ENCODE data around the gene ATF7.

ATF7 gene

GRCh38 chr12:53499266-53500141 lies 126.7 kb downstream of the ATF7 start, which contains the start of gene MAP3K12:
Gene MAP3K12, minus strand, starts transcription at chr12:53499458. Its CDS starts 12,067 bp downstream, at chr12:53487391.
- no peaks in the 10 kb centered on the region for H3K36me3 ChIP-seq (ENCODE audit: control insufficient read depth, insufficient read depth, low read length)
- H3K9ac ChIP-seq (ENCODE audit: low read length) = peak within 1 kb of the TSS; percentile 97
- H3K27ac ChIP-seq (ENCODE audit: low read depth, low read length) = peak within 1 kb of the TSS; percentile 98
- peak within 1 kb of the TSS; percentile 95 for H3K4me3 ChIP-seq (ENCODE audit: low read length)
- peaks cover 15% of the 10 kb centered on the region for H3K4me1 ChIP-seq (ENCODE audit: control insufficient read depth, insufficient read depth, low read length)
- H3K27me3 ChIP-seq (ENCODE audit: control insufficient read depth, insufficient read depth, low read length) = no peaks in the 10 kb centered on the region

GRCh38 chr12:53498235-53498630 lies 127.9 kb downstream of the ATF7 start:
- Histone ChIP-seq H3K4me3 (ENCODE audit: low read length) (peak overlapping the region; percentile 67), H3K27ac (ENCODE audit: low read depth, low read length) (no peak overlapping the region), H3K4me1 (ENCODE audit: control insufficient read depth, insufficient read depth, low read length) (peaks cover 19% of the 10 kb centered on the region), H3K36me3 (ENCODE audit: control insufficient read depth, insufficient read depth, low read length) (no peaks in the 10 kb centered on the region), H3K27me3 (ENCODE audit: control insufficient read depth, insufficient read depth, low read length) (no peaks in the 10 kb centered on the region), H3K9ac (ENCODE audit: low read length) (no peak overlapping the region)

DNA sequence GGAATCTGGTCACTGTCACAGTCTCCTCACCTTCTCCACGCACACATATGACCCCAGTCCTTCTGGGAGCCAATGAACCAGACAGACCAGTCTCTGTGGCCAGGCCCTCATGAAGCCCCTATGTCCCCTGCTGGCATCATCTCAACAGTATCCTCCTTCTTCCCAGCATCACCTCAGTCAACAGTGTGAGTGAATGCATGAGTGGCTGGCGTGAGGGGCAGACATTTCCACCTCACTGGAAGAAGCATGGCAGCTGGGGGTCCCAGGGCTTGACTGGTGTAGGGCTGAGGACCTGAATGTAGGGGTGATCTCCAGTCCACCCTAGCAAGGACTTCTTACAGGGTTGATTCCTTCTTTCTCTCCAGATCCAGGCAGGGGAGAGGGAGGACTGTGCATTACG lies 128.7 kb downstream of the ATF7 start:
- Histone ChIP-seq H3K27me3 (ENCODE audit: control insufficient read depth, insufficient read depth, low read length) (no peaks in the 10 kb centered on the region), H3K9ac (ENCODE audit: low read length) (no peak overlapping the region), H3K4me1 (ENCODE audit: control insufficient read depth, insufficient read depth, low read length) (peaks cover 20% of the 10 kb centered on the region), H3K36me3 (ENCODE audit: control insufficient read depth, insufficient read depth, low read length) (no peaks in the 10 kb centered on the region), H3K4me3 (ENCODE audit: low read length) (no peak overlapping the region), H3K27ac (ENCODE audit: low read depth, low read length) (no peak overlapping the region)

DNA sequence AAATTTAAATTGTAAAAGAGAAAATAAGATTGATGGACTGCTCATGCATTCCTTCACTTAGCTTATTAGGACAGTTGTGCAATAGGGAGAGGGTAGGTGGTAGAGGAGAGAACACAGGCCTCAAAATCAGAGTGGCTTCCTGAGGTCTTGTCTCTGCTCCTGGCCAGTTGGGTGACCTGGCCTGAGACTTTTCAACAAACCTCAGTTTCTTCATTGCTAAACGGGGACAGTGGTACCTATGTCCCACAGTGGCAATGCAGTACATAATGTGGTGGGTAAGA lies 129.5 kb downstream of the ATF7 start:
- H3K4me1 ChIP-seq (ENCODE audit: control insufficient read depth, insufficient read depth, low read length) = peaks cover 20% of the 10 kb centered on the region
- H3K4me3 ChIP-seq (ENCODE audit: low read length) = no peak overlapping the region
- no peak overlapping the region for H3K27ac ChIP-seq (ENCODE audit: low read depth, low read length)
- no peak overlapping the region for H3K9ac ChIP-seq (ENCODE audit: low read length)
- no peaks in the 10 kb centered on the region for H3K36me3 ChIP-seq (ENCODE audit: control insufficient read depth, insufficient read depth, low read length)
- H3K27me3 ChIP-seq (ENCODE audit: control insufficient read depth, insufficient read depth, low read length) = no peaks in the 10 kb centered on the region

- Histone ChIP-seq H3K27me3 (ENCODE audit: control insufficient read depth, insufficient read depth, low read length) (no peaks in the 10 kb centered on the region), H3K4me3 (ENCODE audit: low read length) (no peak overlapping the region), H3K4me1 (ENCODE audit: control insufficient read depth, insufficient read depth, low read length) (peaks cover 18% of the 10 kb centered on the region), H3K9ac (ENCODE audit: low read length) (no peak overlapping the region), H3K27ac (ENCODE audit: low read depth, low read length) (no peak overlapping the region), H3K36me3 (ENCODE audit: control insufficient read depth, insufficient read depth, low read length) (no peaks in the 10 kb centered on the region)
Measured at GRCh38 chr12:53495903-53496751, 130.1 kb downstream of the ATF7 start.

DNA sequence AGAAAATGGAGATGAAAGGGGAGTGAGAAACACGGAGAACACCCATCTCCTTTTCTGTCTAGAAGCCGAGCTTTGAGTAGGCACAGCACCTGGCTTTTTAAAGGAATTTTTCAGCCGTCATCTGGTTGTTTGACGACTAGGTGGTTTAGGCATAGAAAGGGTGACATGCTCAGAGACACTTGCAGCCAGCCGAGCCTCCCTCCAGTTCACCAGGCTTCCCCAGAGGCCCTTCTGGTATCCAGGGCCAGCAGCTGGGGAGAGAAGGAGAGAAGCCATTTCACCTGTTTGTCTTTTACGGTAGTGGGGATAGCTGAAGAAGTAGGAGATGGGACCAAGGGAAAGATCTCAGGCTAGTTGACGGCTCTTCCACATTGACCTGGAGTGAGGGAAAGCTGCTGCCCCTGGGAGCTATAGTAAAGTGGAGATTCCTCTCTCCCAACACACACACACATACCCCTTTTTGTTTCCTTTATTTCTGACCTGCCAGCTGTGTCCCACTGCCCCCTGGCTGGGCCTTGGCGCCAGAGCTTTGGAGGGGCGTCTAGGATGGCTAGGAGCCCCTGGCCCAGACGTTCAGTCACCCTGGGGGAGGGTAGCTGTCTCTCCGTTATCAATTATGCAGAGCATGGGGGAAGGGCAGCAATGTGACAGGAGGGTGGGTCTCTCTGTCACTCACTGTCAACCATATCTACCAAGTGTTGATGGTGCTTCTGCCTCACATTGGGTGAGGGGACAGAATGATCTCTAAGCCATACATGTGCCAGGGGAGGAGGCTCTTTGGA lies 132.4 kb downstream of the ATF7 start:
- no peaks in the 10 kb centered on the region for H3K27me3 ChIP-seq (ENCODE audit: control insufficient read depth, insufficient read depth, low read length)
- peak overlapping the region; percentile 83 for H3K27ac ChIP-seq (ENCODE audit: low read depth, low read length)
- peaks cover 9% of the 10 kb centered on the region for H3K4me1 ChIP-seq (ENCODE audit: control insufficient read depth, insufficient read depth, low read length)
- peak overlapping the region; percentile 73 for H3K4me3 ChIP-seq (ENCODE audit: low read length)
- no peaks in the 10 kb centered on the region for H3K36me3 ChIP-seq (ENCODE audit: control insufficient read depth, insufficient read depth, low read length)
- peak overlapping the region; percentile 35 for H3K9ac ChIP-seq (ENCODE audit: low read length)

- Histone ChIP-seq H3K27ac (ENCODE audit: low read depth, low read length) (peak overlapping the region; percentile 83), H3K36me3 (ENCODE audit: control insufficient read depth, insufficient read depth, low read length) (no peaks in the 10 kb centered on the region), H3K4me1 (ENCODE audit: control insufficient read depth, insufficient read depth, low read length) (peaks cover 9% of the 10 kb centered on the region), H3K9ac (ENCODE audit: low read length) (peak overlapping the region; percentile 35), H3K27me3 (ENCODE audit: control insufficient read depth, insufficient read depth, low read length) (no peaks in the 10 kb centered on the region), H3K4me3 (ENCODE audit: low read length) (peak overlapping the region; percentile 73)
Measured at GRCh38 chr12:53492830-53493609, 133.2 kb downstream of the ATF7 start.

GRCh38 chr12:53492188-53492587 lies 134.0 kb downstream of the ATF7 start:
- H3K9ac ChIP-seq (ENCODE audit: low read length) = no peak overlapping the region
- peaks cover 9% of the 10 kb centered on the region for H3K4me1 ChIP-seq (ENCODE audit: control insufficient read depth, insufficient read depth, low read length)

DNA sequence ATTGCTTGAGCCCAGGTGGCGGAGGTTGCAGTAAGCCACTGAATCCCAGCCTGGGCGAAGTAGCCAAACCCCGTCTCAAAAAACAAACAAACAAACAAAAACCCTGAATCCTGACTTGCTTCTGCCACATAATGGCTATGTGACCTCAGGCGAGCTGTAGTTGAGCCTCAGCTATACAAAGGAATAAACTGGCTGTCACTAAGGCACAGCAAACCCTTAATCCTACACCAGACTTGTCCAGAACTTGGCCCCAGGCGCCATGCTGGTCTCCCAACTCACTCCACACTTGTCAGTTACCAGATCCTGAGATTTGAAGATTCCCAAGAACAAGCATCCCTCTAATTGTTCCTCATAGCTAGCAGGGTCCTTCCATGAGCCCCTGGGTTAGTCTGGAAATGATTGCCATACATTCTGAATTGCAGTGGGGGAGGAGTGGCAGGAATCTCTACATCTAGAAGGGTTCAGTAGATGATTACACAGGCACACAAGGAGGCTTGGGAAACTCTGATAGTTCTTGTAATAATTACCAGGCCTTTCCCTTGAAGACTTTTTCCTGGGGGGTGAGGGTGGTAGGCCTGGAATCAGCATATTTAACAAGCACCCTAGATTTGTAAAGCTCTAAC lies 136.8 kb downstream of the ATF7 start:
- H3K27me3 ChIP-seq (ENCODE audit: control insufficient read depth, insufficient read depth, low read length) = no peaks in the 10 kb centered on the region
- peaks cover 9% of the 10 kb centered on the region for H3K4me1 ChIP-seq (ENCODE audit: control insufficient read depth, insufficient read depth, low read length)
- no peak overlapping the region for H3K27ac ChIP-seq (ENCODE audit: low read depth, low read length)
- no peak overlapping the region for H3K4me3 ChIP-seq (ENCODE audit: low read length)
- H3K9ac ChIP-seq (ENCODE audit: low read length) = no peak overlapping the region
- peaks cover 12% of the 10 kb centered on the region for H3K36me3 ChIP-seq (ENCODE audit: control insufficient read depth, insufficient read depth, low read length)

More at GRCh38 chr12:53492188-53492587, 134.0 kb downstream of the ATF7 start:
- peak overlapping the region; percentile 73 for H3K4me3 ChIP-seq (ENCODE audit: low read length)
- peak overlapping the region; percentile 83 for H3K27ac ChIP-seq (ENCODE audit: low read depth, low read length)
- H3K36me3 ChIP-seq (ENCODE audit: control insufficient read depth, insufficient read depth, low read length) = no peaks in the 10 kb centered on the region
- no peaks in the 10 kb centered on the region for H3K27me3 ChIP-seq (ENCODE audit: control insufficient read depth, insufficient read depth, low read length)

DNA sequence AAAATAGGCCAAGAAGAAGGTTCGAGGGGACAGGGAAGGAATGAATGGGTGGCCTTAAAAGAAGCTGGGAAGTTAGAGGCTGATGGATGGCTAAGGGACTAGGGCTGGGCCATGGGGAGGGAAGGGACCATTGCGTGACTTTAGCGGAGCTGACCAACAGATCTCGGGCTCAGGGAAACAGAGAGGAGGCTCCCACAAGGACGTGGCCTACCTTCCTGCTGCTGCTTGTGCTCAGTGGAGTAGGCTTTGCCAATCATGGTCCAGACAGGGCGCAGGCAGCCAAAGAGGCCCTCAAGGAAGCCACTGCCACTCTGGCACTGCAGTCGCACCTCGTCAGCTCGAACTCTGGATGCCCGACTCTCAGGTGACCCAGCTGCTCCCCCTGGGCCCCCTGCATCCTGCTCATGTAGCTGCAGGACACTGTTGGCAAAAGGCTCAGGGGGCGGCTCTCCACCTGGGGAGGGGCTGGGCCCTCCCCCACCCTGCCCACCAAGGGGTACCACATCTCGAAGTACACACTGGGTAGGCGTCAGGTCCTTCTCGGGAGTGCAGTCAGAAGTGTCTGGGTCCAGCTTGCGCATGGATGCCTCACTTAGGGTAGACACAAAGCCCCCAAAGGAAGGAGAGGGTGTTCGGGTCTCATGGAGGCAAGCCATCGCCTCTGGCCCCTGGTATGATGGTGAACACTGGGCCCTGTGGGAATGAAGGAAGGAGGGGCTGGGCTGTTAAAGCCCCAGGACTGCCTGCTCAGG lies 139.3 kb downstream of the ATF7 start:
- no peak overlapping the region for H3K9ac ChIP-seq (ENCODE audit: low read length)
- no peak overlapping the region for H3K27ac ChIP-seq (ENCODE audit: low read depth, low read length)
- no peaks in the 10 kb centered on the region for H3K4me1 ChIP-seq (ENCODE audit: control insufficient read depth, insufficient read depth, low read length)
- H3K36me3 ChIP-seq (ENCODE audit: control insufficient read depth, insufficient read depth, low read length) = peaks cover 22% of the 10 kb centered on the region
- no peak overlapping the region for H3K4me3 ChIP-seq (ENCODE audit: low read length)
- H3K27me3 ChIP-seq (ENCODE audit: control insufficient read depth, insufficient read depth, low read length) = no peaks in the 10 kb centered on the region

All from rectal smooth muscle tissue (tissue), 1 donor.